ENCODE results near the gene ANKRD55.

The ANKRD55 gene

GRCh38 chr5:56052735-56053134 lies 180.4 kb downstream of the ANKRD55 start:
- TF ChIP-seq, protein P1, sequence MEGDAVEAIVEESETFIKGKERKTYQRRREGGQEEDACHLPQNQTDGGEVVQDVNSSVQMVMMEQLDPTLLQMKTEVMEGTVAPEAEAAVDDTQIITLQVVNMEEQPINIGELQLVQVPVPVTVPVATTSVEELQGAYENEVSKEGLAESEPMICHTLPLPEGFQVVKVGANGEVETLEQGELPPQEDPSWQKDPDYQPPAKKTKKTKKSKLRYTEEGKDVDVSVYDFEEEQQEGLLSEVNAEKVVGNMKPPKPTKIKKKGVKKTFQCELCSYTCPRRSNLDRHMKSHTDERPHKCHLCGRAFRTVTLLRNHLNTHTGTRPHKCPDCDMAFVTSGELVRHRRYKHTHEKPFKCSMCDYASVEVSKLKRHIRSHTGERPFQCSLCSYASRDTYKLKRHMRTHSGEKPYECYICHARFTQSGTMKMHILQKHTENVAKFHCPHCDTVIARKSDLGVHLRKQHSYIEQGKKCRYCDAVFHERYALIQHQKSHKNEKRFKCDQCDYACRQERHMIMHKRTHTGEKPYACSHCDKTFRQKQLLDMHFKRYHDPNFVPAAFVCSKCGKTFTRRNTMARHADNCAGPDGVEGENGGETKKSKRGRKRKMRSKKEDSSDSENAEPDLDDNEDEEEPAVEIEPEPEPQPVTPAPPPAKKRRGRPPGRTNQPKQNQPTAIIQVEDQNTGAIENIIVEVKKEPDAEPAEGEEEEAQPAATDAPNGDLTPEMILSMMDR (IDR thresholded peaks at IDR 0.05; ENCODE audit: insufficient read depth, low read length, poor library complexity, severe bottlenecking), result no peak
- DNase-seq (ENCODE audit: extremely low read depth, insufficient read length), result no peak

DNA sequence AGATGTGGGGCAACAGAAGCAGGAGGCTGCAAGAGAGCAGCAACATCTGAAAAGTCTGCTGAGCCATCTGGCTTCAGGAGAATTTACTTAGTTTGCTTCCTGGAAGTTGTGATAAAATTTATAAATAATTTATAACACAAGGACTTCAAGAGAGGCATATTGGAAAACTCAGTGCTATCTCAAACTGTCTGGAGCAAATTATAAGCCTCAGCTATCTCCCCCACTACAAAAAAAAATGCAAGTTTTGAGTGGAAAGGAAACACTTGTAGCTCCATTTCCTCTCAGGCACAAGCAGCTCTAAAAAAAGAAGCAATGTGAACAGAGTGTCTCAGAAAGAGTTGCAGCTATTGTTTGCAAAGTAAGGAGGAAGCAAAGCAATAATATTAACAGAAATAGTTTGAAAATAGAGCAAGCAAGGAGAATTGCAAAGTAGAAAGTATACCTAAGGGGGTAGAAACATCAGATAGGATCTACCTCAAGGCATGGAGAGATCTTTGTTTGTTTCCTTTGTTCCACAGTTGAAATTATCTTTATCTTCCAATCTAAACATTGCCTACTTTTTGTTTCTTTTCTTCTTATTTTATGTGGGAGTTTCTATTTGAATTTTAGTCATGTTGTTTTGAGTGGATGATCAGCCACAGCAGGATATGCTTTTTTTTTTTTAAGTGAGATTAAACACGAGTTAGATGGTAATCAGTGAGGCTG lies 182.4 kb downstream of the ANKRD55 start:
- DNase-seq (ENCODE audit: extremely low read depth, insufficient read length), result no peak
- H3K4me3 ChIP-seq (replicated peaks; ENCODE audit: low read depth, low read length), result no peak overlapping the region
- TF ChIP-seq, protein P1 (IDR thresholded peaks at IDR 0.05; ENCODE audit: insufficient read depth, low read length, poor library complexity, severe bottlenecking), result no peak

More at GRCh38 chr5:56052735-56053134, 180.4 kb downstream of the ANKRD55 start:
- Histone ChIP-seq H3K27me3 (replicated peaks; ENCODE audit: control insufficient read depth, insufficient read depth, low read length) (no peaks in the 10 kb centered on the region), H3K4me3 (replicated peaks; ENCODE audit: low read depth, low read length) (no peak overlapping the region), H3K36me3 (ENCODE audit: control insufficient read depth, insufficient read depth, low read length) (no peaks in the 10 kb centered on the region)

More for the DNA sequence above, 182.4 kb downstream of the ANKRD55 start:
- Histone ChIP-seq H3K36me3 (ENCODE audit: control insufficient read depth, insufficient read depth, low read length) (no peaks in the 10 kb centered on the region), H3K27me3 (replicated peaks; ENCODE audit: control insufficient read depth, insufficient read depth, low read length) (no peaks in the 10 kb centered on the region)
